Measurements from ENCODE around the gene SOWAHA.

Gene SOWAHA

GRCh38 chr5:132812781-132813598 lies at the start of gene SOWAHA:
Gene SOWAHA (plus strand): TSS chr5:132813302. CDS start chr5:132813622, 320 bp downstream.
- DNase-seq, result no peak

- no peak for DNase-seq
Measured at GRCh38 chr5:132764051-132764450, 49.1 kb upstream of the SOWAHA start.

- no peak for DNase-seq
Measured at GRCh38 chr5:132764671-132765238, 48.3 kb upstream of the SOWAHA start.

- no peak for DNase-seq
Measured at GRCh38 chr5:132765311-132766019, 47.6 kb upstream of the SOWAHA start.

GRCh38 chr5:132766020-132766805 lies 46.9 kb upstream of the SOWAHA start:
- no peak for DNase-seq

- DNase-seq, result no peak
Measured at GRCh38 chr5:132766806-132767055, 46.4 kb upstream of the SOWAHA start.

GRCh38 chr5:132767150-132767549 lies 46.0 kb upstream of the SOWAHA start:
- DNase-seq, result no peak

GRCh38 chr5:132768485-132768868 lies 44.6 kb upstream of the SOWAHA start:
- no peak for DNase-seq

- DNase-seq, result no peak
Measured at GRCh38 chr5:132770476-132771159, 42.5 kb upstream of the SOWAHA start.

- DNase-seq, result no peak
Measured at GRCh38 chr5:132771503-132771998, 41.6 kb upstream of the SOWAHA start.

GRCh38 chr5:132772291-132773070 lies 40.6 kb upstream of the SOWAHA start:
- no peak for DNase-seq

- DNase-seq, result no peak
Measured at GRCh38 chr5:132773114-132773513, 40.0 kb upstream of the SOWAHA start.

- no peak for DNase-seq
Measured at GRCh38 chr5:132773601-132774355, 39.3 kb upstream of the SOWAHA start.

- no peak for DNase-seq
Measured at GRCh38 chr5:132774406-132774805, 38.7 kb upstream of the SOWAHA start.

- no peak for DNase-seq
Measured at GRCh38 chr5:132774896-132775295, 38.2 kb upstream of the SOWAHA start.

- no peak for DNase-seq
Measured at GRCh38 chr5:132775476-132775961, 37.6 kb upstream of the SOWAHA start.

GRCh38 chr5:132776131-132776937 lies 36.8 kb upstream of the SOWAHA start:
- no peak for DNase-seq

- DNase-seq, result no peak
Measured at GRCh38 chr5:132776938-132777208, 36.2 kb upstream of the SOWAHA start.

GRCh38 chr5:132777209-132778069 lies 35.7 kb upstream of the SOWAHA start, which contains the start of gene SEPTIN8:
Gene SEPTIN8 (minus strand): TSS chr5:132777239. CDS start chr5:132777137, 102 bp downstream.
- DNase-seq, result peak; percentile 38
